HG03571 (cell line): Measurements from ENCODE around the gene CASP8.
"Not testable (repeated sequence)": the region's sequence is repeated elsewhere in the genome, so short reads cannot be mapped to it uniquely, and the experiment has no call there.

Source experiments
- ATAC-seq: cut with Tn5 transposase; IDR thresholded peaks from one replicate; pipeline ENCODE4 v1.9.1; 2021; ENCODE audit not compliant: unreplicated experiment

Gene CASP8

GRCh38 chr2:201260302-201260800 lies at the start of gene CASP8:
TSS of gene CASP8 (plus strand) at chr2:201260536. CDS start at chr2:201266487, 5,951 bp downstream.
- no peak for ATAC-seq

- ATAC-seq, result no peak
These were observed 44.4 kb upstream of the CASP8 start for GRCh38 chr2:201215963-201216362.

DNA sequence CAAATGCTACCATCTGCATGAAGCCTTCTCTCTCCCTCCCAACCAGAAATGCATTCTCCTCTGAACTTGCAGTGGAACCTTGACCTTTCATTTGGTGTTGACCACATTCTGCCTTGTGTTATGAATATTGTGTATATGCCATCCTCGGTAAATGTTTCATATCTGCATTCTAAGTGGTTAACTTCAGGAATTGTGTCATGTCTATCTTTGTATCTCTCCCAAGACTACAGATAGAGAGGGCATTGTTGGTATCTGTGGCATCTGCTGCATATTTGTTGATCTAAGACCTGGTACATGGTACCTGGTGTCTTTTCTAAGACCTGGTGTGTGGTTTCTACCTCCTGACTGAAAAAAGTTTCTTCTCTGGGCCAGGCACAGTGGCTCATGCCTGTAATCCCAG lies 43.4 kb upstream of the CASP8 start:
- ATAC-seq, result no peak

- no peak for ATAC-seq
These were observed 41.6 kb upstream of the CASP8 start for GRCh38 chr2:201218780-201219179.

GRCh38 chr2:201219328-201220096 lies 40.8 kb upstream of the CASP8 start:
- no peak for ATAC-seq

GRCh38 chr2:201220102-201220570 lies 40.2 kb upstream of the CASP8 start:
- no peak for ATAC-seq

- ATAC-seq, result peak; percentile 87
These were observed 37.0 kb upstream of the CASP8 start for GRCh38 chr2:201223089-201224073.

DNA sequence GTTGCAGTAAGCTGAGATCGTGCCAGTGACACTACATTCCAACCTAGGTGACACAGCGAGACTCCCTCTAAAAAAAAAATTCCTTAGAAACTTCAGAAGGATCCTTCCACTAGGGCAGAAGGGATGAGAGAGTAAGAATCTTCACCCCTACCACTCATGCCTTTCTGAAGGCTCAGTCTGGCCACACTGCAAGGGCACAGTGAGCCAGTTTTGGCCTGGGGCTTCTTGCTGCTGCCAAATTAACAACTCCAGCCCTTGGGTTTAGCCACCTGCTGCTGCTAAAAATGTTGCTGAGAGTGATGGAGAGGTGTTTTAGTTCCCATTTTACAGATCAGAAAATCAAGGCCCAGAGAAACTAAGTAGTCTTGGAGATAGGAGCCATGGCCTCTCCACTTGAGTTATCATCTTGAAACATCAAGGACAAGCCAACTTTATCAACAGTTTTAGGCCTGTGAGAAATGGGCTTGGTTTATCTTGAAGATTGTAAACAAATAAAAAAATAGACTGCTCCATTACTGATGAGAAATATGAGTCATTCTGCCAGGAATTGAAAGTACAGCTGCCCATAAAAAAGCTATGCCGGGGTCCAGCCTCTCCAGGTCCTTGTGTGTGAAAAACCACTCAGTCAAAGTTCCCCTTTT lies 31.9 kb upstream of the CASP8 start:
- ATAC-seq, result no peak

- no peak for ATAC-seq
These were observed 31.4 kb upstream of the CASP8 start for GRCh38 chr2:201228912-201229290.

DNA sequence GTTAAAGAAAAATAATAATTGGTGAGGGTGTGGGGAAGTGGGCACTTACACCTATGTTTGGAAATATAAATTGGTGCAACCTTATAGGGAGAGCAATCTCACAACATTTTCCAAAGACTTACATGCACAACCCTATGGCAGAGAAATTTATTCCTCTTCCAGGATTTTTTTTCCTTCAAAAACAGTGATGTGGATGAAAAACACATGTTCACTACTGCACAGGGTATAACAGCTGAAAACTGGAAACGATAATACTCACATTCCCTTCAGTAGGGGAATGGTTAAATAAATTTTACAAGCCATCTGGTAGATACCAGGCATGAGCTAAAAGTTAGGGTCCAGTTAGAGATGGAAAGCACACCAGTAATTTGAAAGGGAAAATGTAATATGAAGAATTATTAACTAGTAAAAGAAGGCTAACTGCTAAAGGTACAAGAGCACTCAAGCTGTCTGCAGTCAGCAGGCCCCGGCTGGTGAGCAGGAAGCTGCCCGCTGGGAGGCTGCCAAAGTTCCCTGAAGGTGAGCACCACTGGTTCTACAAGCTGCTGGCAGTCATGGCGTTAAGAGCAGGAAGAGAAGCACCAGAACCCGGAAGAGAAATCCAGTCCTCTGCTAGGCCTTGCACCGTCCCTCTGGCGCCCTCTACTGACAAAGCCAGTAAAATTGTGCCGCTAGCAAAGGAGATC lies 28.4 kb upstream of the CASP8 start:
- peak; percentile 35 for ATAC-seq

DNA sequence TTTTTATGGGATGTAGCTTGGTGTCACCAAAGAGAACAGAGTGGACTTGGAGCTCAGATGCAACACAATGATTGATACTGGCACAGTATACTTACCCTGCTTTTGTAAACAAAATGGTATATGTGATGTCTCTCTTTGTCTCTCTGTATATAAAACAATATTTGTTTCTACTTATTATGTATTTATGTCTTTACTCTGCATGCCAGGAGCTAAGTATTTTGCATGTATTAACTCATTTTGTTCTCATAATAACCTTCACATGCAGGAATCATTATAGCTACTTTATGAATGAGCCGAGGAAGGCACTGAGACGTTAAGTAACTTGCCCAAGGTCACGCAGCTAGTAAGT lies 27.9 kb upstream of the CASP8 start:
- ATAC-seq, result no peak

DNA sequence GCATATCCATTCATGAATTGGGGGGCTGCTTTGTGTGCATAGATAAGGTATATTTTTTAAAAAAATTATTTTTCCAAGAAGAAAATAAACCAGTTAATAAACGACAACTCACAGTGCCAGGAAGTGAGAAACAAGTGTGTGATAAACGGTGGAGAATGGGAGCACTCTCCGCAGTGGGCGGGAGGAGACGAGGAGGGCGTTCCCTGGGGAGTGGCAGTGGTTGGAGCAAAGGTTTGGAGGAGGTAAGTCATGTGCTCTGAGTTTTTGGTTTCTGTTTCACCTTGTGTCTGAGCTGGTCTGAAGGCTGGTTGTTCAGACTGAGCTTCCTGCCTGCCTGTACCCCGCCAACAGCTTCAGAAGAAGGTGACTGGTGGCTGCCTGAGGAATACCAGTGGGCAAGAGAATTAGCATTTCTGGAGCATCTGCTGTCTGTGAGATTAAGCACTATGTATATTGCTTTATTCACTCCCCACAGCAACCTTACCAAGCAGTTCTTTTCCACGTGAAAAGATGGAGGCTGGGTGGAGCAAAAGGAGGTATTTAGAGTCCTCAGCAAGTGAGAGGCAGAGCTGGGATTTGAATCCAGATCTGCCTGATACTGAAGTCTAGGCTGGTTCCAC lies 27.0 kb upstream of the CASP8 start:
- ATAC-seq, result peak; percentile 85

DNA sequence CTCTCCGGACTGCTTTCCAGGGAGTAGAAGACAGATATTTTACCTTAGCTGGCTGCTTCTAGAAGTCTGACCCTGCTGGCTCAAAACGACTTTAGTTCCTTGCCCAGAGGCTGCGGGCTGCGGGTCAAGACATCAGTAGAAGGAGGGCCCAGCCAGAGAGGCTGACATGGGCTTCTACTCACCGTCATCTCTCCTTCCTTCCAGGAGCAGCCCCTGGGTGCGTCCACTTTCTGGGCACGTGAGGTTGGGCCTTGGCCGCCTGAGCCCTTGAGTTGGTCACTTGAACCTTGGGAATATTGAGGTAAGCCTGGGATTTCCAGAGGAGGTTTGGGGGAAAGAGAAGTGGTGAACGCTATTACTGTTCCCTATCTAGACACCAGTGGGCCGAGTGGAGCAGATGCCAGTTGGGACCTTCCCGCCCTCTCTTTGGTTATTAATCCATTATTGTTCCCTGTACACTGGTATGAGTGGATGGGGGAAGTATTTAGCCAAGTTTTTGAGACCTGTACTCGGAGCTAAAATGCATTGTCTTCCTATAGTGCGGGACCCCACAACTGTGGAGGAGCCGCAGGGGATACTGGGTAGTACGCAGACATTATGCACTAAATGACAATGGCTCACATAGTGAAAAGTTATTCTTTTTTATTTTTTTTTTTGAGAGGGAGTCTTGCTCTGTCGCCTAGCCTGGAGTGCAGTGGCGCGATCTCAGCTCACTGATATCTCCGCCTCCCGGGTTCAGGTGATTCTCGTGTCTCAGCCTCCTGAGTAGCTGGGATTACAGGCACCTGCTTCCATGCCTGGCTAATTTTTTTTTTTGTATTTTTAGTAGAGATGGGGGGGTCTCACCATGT lies 26.3 kb upstream of the CASP8 start:
- peak; percentile 10 for ATAC-seq

- no peak for ATAC-seq
These were observed 25.6 kb upstream of the CASP8 start for GRCh38 chr2:201234663-201235135.

DNA sequence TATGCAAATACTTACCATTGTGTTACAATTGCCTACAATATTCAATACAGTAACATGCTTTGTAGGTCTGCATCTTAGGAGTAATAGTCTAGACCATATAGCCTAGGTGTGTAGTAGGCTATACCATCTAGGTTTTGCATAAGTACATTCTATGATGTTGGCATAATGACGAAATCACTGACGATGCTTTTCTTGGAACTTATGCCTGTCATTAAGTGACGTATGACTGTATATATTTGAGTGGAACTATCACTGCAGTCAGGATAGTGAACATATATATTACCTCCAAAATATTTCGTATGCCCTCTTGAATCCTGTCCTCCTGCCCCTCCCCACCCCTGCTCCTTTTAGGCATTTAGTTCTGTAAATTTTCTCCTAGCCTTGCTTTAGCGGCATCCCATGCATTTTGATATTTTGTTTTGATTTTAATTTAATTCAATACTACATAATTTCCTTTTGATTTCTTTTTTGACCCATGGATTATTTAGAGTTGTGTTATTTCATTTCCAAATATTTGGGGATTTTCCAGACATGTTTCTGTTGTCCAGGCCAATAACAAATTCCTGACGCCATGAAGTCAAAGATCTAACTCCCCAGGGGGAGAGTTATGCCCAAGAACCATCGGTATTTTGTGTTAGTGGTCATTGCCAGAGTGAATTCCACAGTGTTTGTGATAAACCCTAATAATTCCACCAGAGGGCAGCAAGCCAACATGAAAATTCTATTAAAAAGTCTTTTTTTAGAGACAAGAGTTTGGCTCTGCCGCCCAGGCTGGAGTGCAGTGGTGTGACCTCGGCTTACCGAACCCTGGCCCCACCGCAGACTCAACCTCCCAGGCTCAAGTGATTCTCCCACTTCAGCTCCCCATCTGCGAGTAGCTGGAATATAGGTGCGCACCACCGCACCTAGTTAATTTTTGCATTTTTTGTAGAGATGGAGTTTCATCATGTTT lies 24.2 kb upstream of the CASP8 start:
- no peak for ATAC-seq

DNA sequence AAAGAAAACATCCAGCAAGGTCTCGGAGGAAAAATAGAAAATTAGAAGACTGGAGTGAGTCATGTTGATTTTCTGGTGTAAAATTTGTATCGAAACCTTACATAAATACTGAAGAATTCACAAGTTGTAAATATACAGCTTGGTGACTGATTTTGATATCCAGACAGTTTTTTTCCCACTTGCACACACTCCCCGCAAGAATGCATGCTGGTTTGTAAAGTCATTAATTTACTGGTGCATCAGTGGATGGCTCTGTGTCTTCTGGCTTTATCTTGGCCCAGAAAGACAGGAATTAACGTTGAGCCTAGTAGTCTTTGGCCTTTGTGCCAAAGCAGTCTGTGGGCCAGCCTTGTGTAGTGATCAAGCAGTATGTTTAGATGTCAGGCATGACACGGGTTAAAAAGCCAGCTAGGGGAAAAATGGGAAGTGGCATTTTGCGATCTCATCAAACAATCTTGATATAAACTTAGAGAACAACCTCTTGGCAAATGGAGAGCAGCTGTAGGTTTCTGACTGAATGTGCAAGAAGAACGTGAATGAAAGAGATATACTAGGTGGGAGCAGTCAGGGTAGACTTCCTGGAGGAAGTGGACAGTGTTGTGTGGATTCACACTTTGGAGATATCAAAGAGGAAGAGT lies 22.7 kb upstream of the CASP8 start:
- ATAC-seq, result no peak

DNA sequence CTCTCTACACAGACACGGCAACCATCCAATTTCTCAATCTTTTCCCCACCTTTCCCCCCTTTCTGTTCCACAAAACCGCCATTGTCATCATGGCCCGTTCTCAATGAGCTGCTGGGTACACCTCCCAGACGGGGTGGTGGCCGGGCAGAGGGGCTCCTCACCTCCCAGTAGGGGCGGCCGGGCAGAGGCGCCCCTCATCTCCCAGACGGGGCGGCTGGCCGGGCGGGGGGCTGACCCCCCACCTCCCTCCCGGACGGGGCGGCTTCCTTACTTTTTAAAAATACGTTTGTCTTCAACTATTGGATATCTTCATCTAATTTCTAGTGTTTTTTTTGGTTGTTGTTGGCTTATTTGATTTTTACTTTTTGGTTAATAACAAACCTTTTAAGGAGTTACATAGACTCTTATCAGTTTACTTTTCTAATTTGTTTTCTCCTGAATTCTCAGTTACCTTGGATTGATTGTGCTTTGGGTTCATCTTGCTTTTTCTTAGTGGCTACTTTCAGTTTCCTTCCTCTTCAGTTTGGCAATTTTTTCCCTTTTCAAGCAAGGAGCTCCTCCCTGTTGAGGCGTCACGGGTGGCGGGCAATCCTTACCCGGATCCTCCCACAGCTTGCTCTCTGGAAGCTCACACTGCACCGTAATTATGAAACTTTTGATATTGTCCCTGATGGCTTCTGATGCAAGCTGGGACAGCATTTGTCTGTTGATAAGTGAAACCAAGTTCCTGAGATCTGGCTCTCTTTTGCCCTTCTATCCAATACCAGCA lies 21.0 kb upstream of the CASP8 start:
- not testable (repeated sequence) for ATAC-seq
